Fibroblast of skin of scalp (primary cell): ENCODE measurements around the gene PTPRS.

Experiments
- DNase-seq: peaks from one replicate; pipeline ENCODE4 v3.0.0-alpha.2; 2013

PTPRS gene

DNA sequence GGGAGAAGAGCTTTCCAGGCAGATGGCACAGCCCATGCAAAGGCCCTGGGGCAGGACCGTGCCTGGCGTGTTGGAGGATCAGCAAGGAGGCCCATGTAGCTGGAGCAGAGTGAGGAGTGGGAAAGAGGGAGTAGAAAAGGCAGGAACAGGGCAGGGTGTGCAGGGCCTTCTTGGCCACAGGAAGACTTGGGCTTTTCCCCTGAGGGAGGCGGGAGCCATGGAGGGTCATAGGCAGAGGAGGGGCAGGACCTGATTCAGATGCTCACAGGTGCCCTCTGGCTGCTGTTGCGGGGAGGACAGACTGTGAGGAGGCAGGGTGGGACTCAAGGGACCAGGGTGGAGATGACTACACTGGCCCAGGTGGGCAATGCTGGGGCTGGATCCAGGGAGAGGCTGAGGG lies 13.8 kb upstream of the PTPRS start:
- peak; percentile 24 for DNase-seq

DNA sequence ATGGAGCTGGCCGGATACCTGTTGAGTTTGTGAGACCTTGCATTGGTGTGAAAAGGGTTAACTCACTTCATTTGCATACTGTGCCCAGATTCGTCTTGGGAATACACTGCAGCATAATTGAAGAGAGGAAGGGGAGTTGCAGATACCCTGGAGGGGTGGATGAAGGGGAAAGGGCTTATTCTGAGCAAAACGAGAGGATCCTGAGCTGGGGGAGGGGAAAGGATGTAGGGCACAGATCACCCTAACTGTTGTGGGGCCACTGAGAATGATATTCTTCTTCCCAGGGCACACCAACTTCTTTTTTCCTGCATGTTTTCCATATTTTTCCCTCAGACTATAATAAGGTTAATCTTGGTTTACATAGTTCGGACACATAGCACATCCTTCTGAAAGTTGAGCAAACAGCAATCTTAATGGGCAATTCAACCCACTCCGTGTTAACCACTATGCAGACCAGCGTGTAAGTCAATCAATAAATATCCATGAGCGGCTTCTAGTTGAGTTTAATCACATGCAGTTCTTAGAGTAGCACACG lies 11.7 kb upstream of the PTPRS start:
- peak; percentile 18 for DNase-seq

DNA sequence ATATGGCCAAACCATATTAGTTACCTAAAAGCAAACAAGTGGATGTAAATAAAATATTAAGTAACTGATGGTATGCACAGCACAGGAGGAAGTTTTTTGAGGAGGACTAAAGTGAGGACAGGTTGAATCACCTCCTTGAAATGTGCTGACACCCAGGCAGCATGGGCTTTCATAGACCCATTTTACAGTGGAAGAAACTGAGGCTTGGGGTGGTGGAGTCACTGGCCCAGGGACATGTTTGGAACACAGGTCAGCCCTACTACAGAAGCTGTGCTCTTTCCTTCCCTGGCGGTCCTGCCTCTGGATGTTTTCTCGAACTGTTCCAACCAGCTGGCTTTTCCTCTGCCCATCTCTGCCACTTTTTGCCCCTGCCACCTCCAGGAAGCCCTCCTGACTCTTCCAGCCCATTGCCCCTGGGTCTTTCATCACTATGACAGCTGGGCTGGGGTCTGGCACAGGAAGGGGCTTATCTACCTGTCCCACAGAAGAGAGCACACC lies 11.2 kb upstream of the PTPRS start:
- DNase-seq = no peak

DNA sequence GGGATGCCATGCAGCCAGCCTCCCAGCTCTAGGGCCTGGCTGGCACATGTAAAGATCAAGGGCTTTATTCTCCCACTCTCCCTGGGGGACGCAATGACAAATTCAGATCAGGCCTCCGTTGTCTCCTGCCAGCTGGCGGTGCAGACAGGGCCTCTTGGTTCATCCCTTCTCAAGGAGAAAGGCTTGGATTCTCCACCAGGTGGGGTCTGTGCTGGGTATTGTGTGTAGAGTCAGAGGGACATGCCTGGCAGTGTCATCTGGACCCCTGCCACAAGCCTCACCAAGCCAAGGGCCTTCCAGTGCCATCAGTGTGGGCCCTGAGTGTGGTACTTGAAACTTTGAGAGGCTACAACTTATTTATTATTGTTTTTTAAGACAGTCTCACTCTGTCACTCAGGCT lies 8.4 kb upstream of the PTPRS start:
- peak; percentile 23 for DNase-seq

DNA sequence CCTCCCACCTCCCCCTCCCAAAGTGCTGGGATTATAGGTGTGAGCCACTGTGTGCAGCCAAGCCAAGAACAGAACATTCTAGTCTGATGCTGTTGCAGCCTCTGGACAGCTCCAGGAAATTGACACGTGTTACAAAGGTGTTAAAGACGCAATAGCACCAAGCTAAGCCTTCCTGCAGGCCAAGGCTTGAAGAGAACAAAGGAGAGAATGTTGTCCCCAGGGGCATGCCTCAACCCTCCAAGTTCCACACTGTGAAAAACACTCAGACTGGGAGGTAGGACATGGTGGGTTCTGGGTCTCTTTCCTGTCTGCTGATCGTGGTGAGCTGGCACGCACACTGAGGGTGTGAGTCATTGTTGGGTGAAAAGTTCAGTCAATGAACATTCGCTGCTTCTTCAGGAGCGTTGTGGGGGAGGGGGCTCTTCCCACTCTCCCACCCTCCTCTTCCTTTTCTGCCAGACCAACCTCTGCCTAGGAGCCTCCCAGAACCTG lies 5.3 kb upstream of the PTPRS start:
- DNase-seq = peak; percentile 75

DNA sequence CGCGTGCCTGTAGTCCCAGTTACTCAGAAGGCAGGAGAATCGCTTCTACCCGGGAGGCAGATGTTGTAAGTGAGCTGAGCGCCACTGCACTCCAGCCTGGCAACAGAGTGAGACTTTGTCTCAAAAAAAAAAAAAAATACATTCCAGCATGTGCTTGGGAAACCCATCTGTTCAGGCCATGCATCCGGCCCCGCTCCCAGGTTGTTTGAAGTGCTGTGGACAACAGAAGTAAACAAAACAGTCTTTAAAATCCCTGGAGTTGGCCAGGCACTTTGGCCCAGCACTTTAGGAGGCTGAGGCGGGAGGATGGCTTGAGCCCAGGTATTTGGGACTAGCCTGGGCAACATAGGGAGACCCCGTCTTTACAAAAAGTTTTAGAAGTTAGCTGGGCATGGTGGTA lies 3.2 kb upstream of the PTPRS start:
- peak; percentile 58 for DNase-seq

DNA sequence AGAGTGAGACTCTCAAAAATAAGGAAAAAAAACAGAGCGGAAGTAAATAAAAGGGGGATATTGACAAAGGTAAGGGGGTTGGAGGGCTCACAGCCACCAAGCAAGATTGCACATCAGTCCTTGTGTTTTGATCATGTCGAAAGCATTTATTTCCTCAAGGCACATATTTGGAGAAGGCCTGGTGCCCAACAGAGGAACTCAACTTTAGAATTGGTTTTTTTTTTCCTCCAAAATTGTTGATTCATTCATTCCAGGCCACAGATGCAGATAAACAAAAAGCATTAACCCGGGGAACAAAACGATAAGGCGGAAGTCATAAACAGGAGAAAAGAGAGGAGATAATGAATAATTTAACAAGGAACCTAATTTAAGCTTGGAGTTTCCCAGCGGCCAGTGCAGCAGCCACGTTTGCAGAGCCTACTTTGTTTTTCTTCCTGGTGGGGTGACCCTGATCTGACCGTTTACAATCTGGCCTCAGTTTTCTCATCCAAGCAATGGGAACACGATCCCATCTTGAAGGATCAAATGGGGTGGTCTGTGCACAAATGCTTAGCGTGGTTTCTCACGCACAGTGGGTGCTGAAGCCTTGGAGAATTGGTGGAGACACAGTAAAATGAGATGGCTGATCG lies 2.1 kb upstream of the PTPRS start:
- DNase-seq = no peak

DNA sequence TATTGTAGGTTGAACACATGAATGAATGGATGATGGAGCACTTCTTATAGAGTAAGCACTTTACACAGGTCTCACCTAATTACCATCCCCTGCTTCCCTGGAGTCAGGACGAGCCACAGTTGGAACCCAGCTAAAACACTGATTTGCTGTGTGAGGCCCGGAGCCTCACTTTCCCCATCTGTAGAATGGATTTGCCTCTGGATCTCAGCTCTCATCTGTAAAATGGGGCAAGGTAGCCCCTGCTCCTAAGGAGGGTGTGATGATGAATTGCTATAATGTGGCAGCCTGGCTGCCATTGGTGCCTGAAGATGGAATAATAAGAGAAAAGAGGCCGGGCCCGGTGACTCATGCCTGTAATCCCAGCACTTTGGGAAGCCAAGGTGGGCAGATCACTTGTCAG lies 1.4 kb upstream of the PTPRS start:
- no peak for DNase-seq

DNA sequence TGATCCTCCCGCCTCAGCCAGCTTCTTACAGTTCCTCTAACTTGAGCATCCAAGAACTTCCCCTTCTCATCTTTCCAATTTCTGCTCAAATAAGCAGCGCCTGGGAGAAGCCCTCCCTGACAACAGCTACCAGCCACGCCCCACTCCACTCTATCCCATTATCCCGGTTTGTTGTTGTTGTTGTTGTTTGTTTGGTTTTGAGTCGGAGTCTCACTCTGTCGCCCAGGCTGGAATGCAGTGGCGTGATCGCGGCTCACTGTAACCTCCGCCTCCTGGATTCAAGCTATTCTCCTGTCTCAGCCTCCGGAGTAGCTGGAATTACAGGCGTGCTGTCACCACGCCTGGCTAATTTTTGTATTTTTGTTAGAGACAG lies 822 bp upstream of the PTPRS start:
- no peak for DNase-seq

DNA sequence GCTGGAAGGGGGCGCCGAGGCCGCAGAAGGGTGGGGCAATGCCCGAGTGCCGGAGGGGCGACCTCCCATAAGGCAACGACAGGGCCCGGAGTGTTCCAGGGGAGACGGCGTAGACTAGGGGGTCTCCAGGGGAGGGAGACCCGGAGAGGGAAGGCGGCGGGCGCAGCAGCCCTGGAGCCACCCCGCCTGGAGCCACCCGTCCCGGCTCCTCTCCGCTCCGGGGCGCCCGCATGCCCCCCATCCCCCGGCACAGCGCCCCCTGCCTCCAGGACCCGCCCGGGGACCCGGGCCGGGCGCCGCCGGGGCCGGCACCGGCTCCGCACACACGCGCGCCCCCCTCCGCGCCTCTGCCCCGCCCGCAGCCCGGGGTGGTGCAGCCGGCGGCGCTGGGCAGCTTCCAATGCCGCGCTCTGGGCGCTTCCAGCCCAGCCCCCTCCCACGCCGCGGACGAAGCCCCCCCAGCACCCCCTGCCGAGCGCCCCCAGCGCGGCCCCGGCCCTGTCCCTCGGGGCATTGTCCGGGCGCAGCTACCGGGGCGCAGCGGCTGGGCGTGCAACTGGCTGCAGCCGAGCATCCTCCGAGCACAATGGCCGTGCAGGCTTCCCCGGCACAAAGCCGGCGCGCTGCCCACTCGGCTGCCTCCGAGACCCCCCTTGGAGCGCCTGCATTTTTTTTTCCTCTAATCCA lies 519 bp downstream of the PTPRS start:
- peak; percentile 33 for DNase-seq

DNA sequence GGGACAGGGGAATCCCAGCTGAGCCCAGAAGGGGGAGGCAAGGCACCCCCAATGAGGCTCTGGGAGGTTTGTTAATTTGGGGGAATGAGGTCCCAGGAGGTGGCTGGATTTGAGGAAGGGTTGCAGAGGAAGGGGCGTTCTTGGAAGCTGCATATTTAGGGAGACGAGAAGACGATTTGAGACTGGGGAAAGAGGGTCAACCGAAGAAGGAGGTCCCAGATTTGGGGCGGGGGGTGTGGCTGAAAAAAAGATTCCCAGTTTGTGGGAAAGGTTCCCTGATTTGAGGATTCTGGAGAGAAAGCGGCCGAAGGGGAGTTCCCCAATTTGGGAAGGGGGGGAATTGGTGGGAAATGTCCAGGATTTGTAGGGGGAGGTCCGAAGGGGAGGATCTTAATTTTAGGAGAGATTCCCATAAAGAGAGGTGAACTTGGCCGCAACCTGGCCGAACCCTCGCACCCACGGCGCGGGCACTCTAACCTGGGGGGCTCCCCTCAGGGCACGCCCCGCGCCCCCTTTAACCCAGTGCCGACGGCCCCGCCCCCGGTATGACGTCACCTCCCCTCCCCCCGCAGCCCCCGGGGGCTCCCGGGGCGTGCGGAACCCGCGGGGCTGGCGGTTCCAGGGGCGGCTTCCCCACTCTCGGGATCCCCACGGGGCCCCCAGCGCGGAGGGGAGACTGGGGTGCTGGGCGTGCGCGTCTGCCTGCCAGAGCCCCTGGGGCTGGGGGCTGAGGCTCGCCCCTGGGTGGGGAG lies 1.2 kb downstream of the PTPRS start:
- DNase-seq = no peak

DNA sequence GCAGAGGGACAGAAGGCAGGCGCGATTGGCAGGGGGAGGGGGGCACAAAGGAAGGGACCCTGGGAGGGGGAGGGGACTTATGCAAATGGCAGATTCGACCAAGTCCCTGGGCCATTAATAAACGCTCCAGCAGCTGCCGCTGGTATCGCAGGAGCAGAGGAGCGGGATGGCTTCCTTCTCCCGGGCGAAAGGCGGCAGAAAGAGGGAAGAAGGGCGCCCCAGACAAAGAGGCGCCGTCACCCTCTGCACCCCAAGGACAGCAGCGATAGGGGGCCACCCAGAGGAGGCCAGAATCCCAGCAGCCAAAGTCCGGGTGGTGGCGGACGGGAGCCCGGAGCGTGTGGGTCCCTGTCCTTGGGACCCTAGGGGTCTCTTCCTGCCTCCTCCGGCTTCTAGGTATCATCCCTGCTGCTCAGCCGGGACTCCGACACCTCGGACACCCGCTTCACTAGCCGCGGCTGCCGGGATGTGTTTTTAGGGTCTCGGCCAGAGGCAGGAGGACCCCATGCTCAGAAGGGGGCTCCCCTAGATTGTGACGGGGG lies 1.9 kb downstream of the PTPRS start:
- DNase-seq = no peak

DNA sequence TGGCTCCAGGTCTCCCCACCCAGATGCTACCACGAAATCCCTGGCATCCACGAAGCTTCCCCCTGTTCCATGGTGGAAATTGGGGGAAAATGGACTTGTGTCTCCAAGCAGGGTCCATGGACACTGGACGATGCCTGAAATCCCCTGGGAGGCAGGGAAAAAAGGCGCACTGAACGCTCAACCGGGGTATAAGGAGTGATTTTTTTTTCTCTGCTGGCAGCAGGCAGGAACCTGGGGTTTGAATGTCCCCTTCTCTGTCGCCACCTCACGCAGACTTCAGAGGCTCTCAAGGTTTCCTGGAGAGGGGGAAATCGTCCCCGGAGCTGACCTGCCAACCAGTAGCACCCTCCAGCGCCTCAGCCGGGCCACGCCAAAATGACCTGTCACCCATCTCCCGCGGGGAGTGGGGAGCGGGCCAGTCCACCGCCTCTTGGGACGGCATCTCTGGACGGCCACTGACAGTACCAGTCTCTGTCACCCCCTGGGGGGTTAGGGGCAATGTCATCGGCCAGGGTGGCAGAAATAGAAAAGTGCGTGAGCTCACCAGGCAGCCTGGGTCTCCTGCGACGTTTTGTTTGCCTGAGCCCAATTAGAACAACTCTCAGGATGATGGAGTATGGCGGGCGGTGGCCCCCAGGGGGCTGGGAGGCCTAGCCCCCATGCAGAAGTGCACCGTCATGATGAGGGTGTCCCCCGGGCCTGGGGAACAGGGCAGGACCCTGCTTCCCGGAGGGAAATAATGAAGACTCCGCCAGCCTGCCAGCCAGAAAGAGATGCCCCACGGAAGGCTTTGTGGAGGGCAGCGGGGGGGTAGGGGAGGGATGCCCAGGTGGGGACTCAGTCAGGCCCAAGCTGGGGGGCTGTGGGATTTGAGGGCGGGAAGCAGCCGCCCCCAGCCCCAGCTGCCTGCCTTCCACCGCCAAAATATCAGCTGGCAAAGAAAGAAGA lies 2.6 kb downstream of the PTPRS start:
- no peak for DNase-seq

DNA sequence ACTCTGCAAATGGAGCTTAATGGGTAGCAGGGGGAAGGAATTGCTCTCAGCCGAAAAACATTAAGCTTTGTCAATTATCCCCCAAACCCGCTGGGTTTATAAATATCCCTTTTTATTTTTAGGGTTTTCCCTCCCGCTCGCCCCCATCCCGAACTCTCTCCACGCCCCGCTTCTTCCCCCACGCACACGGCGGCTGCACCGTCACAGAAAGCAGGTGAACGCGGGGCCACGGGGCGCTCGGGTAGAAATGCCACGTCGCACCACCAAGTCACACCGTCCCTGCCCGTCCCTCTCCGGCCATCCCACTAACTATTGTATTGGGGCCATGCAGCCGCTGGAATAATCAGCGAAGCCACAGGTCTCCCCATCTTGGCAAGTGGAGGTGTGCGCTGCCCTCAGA lies 3.5 kb downstream of the PTPRS start:
- DNase-seq = no peak

DNA sequence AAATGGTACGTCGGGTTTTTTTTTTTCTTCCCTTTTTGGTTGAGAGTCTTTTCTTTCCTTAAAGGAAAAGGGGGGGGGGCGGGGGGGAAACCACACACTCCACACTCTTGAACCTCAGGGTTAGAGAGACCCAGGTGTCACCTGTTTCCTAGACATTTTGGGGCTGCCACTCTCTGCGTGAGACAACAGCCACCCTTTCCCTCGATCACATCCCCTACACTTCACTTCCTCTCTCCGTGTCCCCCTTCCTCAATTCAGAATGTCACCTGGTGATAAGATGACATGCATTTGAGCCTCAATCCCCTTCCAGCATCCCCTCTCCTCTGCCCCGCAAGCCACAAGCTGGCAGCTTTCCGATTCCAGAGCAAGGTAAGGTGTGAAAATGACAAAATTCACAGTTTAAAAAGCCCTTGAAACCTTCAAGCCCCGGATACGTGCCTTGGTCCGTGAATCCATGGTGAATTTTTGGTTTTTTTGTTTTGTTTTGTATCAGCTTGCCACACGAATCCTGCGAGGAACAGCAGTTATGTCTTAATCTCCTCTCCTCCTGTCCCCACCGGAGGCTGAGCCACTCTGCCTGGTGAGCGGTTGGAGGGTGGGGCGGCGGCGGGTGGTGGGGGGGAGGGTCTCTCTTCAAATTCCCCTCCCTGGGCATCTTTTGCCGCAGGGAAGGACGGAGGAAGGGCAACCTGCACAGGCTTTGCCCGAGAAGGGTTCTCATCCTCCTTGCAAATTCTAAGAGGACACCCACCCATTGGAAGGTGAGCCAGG lies 4.2 kb downstream of the PTPRS start:
- no peak for DNase-seq

DNA sequence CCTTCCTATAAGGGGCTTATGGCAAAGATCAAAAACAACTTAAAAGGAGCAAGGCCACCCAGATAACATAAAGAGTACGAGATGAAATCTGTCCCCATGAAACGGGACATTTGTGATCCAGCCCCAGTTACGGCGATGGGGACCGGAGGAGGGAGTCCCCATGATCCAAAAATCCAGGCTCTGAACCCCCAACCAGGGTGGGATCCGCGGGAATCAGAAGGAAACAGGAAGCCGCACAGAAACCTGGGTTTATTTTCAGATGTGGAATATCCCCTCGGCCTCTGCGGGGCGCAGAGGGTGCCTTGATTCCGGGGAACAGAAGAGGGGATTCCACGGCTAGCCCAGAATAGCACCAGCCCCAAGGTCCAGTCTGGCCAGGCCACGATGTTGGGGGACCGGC lies 5.0 kb downstream of the PTPRS start:
- no peak for DNase-seq

DNA sequence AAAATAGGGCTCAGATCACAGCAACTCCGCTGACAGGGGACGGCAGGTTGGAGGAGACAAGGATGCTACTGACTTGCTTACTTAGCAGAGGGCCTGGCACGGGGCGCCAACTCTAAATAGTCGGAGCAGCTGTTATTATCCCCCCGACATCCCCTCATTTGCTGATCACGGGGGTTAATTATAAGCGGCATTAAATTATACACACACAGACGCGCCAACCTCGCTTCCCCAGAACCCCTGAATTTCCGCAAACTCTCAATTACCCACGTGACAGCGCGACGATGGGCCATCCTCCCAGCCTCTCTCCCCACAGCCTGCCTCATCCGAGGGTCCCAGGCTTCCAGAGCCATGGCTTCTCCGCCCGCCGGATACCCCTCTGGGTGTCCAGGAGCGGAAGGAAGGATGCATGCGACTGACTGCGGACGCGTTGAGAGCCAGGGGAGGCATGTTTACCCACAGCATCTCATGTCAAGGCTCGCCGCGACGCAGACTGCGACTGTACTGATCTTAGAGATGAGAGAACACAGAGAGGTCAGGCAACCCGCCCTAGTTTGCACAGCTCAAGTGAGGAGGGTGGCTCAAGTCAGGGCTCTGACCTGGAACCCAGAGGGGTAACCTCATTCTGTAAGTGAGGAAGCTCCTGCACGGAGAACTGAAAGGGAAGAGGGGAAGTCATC lies 5.7 kb downstream of the PTPRS start:
- no peak for DNase-seq

DNA sequence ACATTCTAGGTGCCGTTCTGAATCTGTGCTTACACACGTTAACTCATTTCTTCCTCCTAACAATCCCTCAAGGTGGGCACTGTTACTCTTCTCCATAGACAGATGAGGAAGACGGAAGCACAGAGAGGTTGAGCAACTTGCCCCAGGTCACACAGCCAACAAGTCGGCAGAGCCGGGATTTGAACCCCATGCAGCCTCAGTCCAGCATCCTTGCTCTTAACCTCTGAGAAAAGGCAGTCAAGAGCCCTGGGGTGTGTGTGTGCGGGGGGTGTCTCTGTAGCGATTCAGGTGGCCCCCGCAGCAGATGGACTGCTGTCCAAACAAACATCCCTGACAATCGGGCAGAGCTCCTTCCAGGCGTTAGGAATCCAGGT lies 6.3 kb downstream of the PTPRS start:
- no peak for DNase-seq

DNA sequence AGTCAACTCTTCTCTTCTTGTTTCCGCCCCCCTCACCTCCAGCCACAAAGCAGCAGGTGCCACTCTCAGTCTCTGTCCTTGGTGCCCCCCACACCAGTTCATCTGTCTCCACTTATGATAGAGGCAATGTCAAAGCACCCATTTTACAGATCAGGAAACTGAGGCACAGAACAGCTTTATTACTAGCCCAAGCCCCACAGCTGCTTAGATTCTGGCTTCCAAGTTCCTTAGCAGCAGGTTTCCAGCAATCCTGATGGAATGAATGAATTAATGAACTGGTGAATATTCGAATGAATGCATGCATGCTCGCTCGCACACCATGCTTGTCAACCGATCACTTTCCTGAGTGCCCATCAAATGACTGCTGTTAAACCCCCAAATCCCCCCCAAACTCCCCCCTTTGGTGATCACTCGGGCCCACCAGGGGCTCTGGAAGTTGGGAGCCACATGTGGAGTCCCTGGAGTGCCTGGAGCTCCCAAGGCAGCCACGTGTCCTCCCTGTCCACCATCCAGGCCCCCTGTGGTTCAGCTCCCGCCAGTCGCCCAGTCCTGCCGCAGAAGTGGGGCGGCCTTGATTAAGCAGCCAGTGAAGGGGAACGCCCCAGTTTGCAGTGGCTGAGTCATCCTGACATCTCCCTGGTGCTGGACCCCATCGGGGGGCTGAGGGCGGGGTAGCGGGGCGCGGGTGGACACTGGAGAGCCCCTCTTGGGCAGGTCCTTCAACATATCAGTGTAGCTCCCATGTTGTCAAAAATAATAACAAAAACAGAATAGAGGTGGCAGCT lies 6.8 kb downstream of the PTPRS start:
- DNase-seq = no peak

DNA sequence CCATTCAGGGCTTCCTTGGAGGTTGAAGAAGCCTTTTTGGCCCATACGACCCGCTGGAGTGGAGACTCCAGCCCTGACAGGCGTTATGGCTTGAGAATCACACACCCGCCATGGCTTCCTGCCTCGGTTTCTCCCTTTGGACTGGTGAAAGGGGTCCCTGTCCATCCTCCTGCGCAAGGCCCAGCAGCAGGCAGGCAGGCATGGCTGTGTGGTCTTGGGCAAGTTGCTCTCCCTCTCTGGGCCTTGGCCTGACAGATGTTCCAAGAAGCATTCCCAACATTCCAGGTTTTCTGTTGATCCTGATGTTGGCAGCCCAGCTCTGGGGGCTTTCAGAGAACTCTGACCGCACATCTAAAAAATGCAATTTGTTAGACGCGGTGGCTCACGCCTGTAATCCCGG lies 8.1 kb downstream of the PTPRS start:
- DNase-seq = no peak
